ENCODE measurements around the gene TMEM250. TPM values are rescaled to one million over a fixed set of nuclear protein-coding genes. Genes with fewer than 3 reads are reported as not detected.
A peak's percentile ranks its signal among the peaks of the same experiment; 100 is the strongest.

The TMEM250 gene
- total and polyA plus RNA-seq, 2 experiments from 2014 or later: 25.6 to 29.3 TPM

GRCh38 chr9:136157477-136158265, 39.0 kb upstream of the TMEM250 start:
- DNase-seq (ENCODE audit: low read depth in 1 of 2, low spot score in 1 of 2): peak in 1 of 2 donors; percentile 8
- no peak overlapping the region for H3K4me3 ChIP-seq
- no peaks in the 10 kb centered on the region for H3K27me3 ChIP-seq
- no peak for TF ChIP-seq CTCF (IDR thresholded peaks at IDR 0.05; ENCODE audit: low read depth, low read length)
- H3K36me3 ChIP-seq: no peaks in the 10 kb centered on the region
- H3K27ac ChIP-seq: no peak overlapping the region
- no peaks in the 10 kb centered on the region for H3K9me3 ChIP-seq (ENCODE audit: low read depth)
- no peaks in the 10 kb centered on the region for H3K4me1 ChIP-seq (ENCODE audit: low read depth)

DNA sequence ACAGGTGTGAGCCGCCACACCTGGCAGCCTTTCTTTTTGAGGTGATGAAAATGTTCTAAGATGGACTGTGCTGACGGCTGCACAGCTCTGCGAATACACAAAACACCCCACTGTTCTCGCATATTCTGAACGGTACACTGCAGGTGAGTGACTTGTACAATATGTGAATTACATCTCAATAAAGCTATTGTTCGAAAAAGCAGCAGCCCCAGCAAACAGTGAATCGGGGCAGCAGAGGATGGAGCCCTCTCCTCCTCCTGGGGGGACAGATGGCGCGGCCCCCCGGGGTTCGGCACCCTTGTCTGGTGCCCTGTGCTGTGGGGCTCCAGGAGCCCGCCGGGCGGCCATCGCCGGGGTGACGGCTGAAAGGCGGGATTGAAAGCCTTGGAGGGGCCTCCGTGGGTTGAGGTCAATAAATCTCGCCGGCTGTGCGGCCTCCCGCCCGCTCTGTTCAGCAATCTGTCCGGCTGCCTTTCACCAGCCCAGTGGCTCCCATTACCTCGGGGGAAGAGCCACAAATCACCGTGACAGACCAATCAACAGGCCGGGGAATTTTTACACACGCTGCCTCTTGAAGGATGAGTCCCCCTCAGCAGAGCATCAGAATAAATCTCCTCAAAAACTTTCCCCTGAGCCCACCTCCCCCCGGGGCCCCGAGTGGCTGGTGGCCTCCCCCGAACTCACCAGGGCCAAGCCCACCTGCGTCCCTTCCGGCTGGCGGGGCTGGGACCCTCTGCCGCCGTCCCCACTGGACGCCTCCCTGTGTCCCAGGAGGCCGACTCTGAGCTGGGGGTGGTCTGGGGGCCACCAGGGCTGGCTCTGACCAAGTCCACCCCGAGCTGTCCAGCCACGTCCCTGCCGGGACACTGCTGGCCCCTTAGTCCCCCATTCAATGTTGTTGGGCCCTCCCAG, 37.8 kb upstream of the TMEM250 start:
- no peaks in the 10 kb centered on the region for H3K36me3 ChIP-seq
- no peak for DNase-seq (ENCODE audit: low read depth in 1 of 2, low spot score in 1 of 2)

GRCh38 chr9:136155576-136155975, 36.9 kb upstream of the TMEM250 start:
- Histone ChIP-seq H3K4me3 (no peak overlapping the region), H3K36me3 (no peaks in the 10 kb centered on the region), H3K9me3 (ENCODE audit: low read depth) (no peaks in the 10 kb centered on the region), H3K4me1 (ENCODE audit: low read depth) (no peaks in the 10 kb centered on the region), H3K27ac (no peak overlapping the region), H3K27me3 (no peaks in the 10 kb centered on the region)
- no peak for DNase-seq (ENCODE audit: low read depth in 1 of 2, low spot score in 1 of 2)
- TF ChIP-seq CTCF (IDR thresholded peaks at IDR 0.05; ENCODE audit: low read depth, low read length): no peak

More for the DNA sequence above, 37.8 kb upstream of the TMEM250 start:
- Histone ChIP-seq H3K27me3 (no peaks in the 10 kb centered on the region), H3K9me3 (ENCODE audit: low read depth) (no peaks in the 10 kb centered on the region), H3K4me1 (ENCODE audit: low read depth) (no peaks in the 10 kb centered on the region), H3K4me3 (no peak overlapping the region), H3K27ac (no peak overlapping the region)
- no peak for TF ChIP-seq CTCF (IDR thresholded peaks at IDR 0.05; ENCODE audit: low read depth, low read length)

GRCh38 chr9:136154943-136155342, 36.3 kb upstream of the TMEM250 start:
- Histone ChIP-seq H3K36me3 (no peaks in the 10 kb centered on the region), H3K27me3 (no peaks in the 10 kb centered on the region), H3K4me3 (no peak overlapping the region), H3K9me3 (ENCODE audit: low read depth) (no peaks in the 10 kb centered on the region), H3K4me1 (ENCODE audit: low read depth) (no peaks in the 10 kb centered on the region), H3K27ac (no peak overlapping the region)
- no peak for DNase-seq (ENCODE audit: low read depth in 1 of 2, low spot score in 1 of 2)
- TF ChIP-seq CTCF (IDR thresholded peaks at IDR 0.05; ENCODE audit: low read depth, low read length): no peak

DNA sequence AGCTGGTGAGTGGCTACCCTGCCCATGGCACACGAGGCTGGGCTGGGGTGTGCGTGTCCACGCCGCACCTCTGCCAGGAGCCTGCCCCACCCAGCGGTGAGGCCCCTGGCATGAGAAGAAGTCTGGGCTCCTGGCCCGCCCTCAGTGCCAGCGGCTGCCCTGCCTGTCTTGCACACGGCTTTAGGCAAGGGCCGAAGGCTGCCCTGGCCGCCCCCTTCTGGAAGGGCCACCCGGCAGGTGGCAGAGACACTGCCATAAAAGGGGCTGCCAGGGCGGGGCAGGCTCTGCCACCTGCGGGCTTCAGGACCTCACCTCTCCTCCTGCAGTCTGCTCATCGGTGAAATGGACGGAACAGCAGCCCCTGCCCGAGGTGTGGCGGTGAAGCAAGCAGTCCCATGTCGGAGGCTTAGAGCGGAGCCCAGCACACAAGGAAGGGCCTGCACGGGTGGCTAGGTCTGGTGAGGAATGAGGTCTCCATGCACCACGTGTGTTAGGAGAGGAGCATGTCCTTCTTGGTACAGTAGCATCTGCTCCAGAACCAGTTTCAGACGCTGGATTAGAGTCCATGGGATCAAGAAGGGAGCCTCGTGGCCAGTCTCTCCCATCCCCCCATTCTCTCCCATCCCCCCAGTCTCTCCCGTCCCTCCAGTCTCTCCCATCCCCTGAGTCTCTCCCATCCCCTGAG, 34.8 kb upstream of the TMEM250 start:
- no peak overlapping the region for H3K27ac ChIP-seq
- no peak overlapping the region for H3K4me3 ChIP-seq
- no peaks in the 10 kb centered on the region for H3K27me3 ChIP-seq
- H3K36me3 ChIP-seq: no peaks in the 10 kb centered on the region
- no peak for DNase-seq (ENCODE audit: low read depth in 1 of 2, low spot score in 1 of 2)
- no peaks in the 10 kb centered on the region for H3K9me3 ChIP-seq (ENCODE audit: low read depth)
- H3K4me1 ChIP-seq (ENCODE audit: low read depth): no peaks in the 10 kb centered on the region
- TF ChIP-seq CTCF (IDR thresholded peaks at IDR 0.05; ENCODE audit: low read depth, low read length): no peak

All from cardiac muscle cell (in vitro differentiated cells and primary cell).